GM23248 (cell line): ENCODE measurements around the gene CTXN1. TPM values are rescaled to one million over a fixed set of nuclear protein-coding genes. Genes with fewer than 3 reads are reported as not detected.
"Not testable (repeated sequence)": the region's sequence is repeated elsewhere in the genome, so short reads cannot be mapped to it uniquely, and the experiment has no call there.

Source experiments
- DNase-seq: peaks from one replicate; pipeline ENCODE4 v3.0.0-alpha.2; 2015
- H2AFZ ChIP-seq: fragments of 200-600 bp; sonication (generic); 2 replicates; pipeline ENCODE4 v1.6.1; 2016; ENCODE audit warnings: antibody characterized with exemption
- H3F3A ChIP-seq: fragments of 200-600 bp; sonication (generic); 2 replicates; pipeline ENCODE4 v1.6.1; 2016; ENCODE audit warnings: mild to moderate bottlenecking, antibody characterized with exemption, mixed run types; ENCODE audit not compliant: insufficient read depth
- H3K27ac ChIP-seq: fragments of 200-600 bp; sonication (generic); 2 replicates; pipeline ENCODE4 v1.5.1; 2016; ENCODE audit warnings: mild to moderate bottlenecking
- H3K27me3 ChIP-seq: fragments of 200-600 bp; sonication (generic); replicated peaks from 2 replicates; pipeline ENCODE4 v1.6.1; 2016; ENCODE audit warnings: mild to moderate bottlenecking; ENCODE audit not compliant: insufficient read depth
- H3K36me3 ChIP-seq: fragments of 200-600 bp; sonication (generic); 2 replicates; pipeline ENCODE4 v1.6.1; 2016; ENCODE audit warnings: low read depth, mild to moderate bottlenecking
- H3K4me1 ChIP-seq: fragments of 200-600 bp; sonication (generic); 2 replicates; pipeline ENCODE4 v1.6.1; 2016; ENCODE audit warnings: mild to moderate bottlenecking; ENCODE audit not compliant: insufficient read depth
- H3K4me2 ChIP-seq: fragments of 200-600 bp; sonication (generic); one replicate; pipeline ENCODE4 v1.6.1; 2016; ENCODE audit warnings: mild to moderate bottlenecking; ENCODE audit not compliant: unreplicated experiment
- H3K4me3 ChIP-seq: fragments of 200-600 bp; sonication (generic); 2 replicates; pipeline ENCODE4 v1.5.1; 2016; ENCODE audit warnings: mild to moderate bottlenecking
- H3K79me2 ChIP-seq: fragments of 200-600 bp; sonication (generic); 2 replicates; pipeline ENCODE4 v1.6.1; 2016; ENCODE audit warnings: mild to moderate bottlenecking; ENCODE audit not compliant: insufficient read depth
- H3K9ac ChIP-seq: fragments of 200-600 bp; sonication (generic); 2 replicates; pipeline ENCODE4 v1.6.1; 2016; ENCODE audit warnings: mild to moderate bottlenecking
- H3K9me2 ChIP-seq: fragments of 200-600 bp; sonication (generic); 2 replicates; pipeline ENCODE4 v1.6.1; 2016; ENCODE audit warnings: mixed run types, mild to moderate bottlenecking, moderate library complexity; ENCODE audit not compliant: insufficient read depth
- H3K9me3 ChIP-seq: fragments of 200-600 bp; sonication (generic); one replicate; pipeline ENCODE4 v1.6.1; 2017; ENCODE audit warnings: low read depth
- H4K20me1 ChIP-seq: fragments of 200-600 bp; sonication (generic); 2 replicates; pipeline ENCODE4 v1.6.0; 2016; ENCODE audit not compliant: insufficient read depth
- EZH2 ChIP-seq: fragments of 200-600 bp; sonication (generic); IDR thresholded peaks from 2 replicates; pipeline ENCODE4 v1.6.1; 2018; ENCODE audit warnings: antibody characterized with exemption, mild to moderate bottlenecking; ENCODE audit not compliant: insufficient read depth, poor library complexity, severe bottlenecking
- EZH2phosphoT487 ChIP-seq: fragments of 200-600 bp; sonication (generic); IDR thresholded peaks from 2 replicates; pipeline ENCODE4 v1.6.1; 2018; ENCODE audit warnings: antibody characterized with exemption, moderate library complexity, mild to moderate bottlenecking, low read depth; ENCODE audit not compliant: insufficient read depth
- WGBS, 2 experiments: methylation state at CpG; one replicate each; pipeline ENCODE4 v1.1.6; 2015 to 2017; ENCODE audit warnings: low lambda C conversion rate in 2 of 2, low coverage in 1 of 2; ENCODE audit errors: missing lambda C conversion rate in 2 of 2; 5-methylcytosine and 5-hydroxymethylcytosine counted together
- in situ Hi-C: fragments of 300-500 bp; cut with MboI; formaldehyde crosslinking; loops from 2 replicates; pipeline ENCODE4 v1.15.0; 2020
- polyA plus RNA-seq: library from polyadenylated mRNA; unstranded; fragments of >200 nt; fragmentation: Nextera tagmentation; extraction: Ambion mirVana; gene quantifications from 2 replicates; pipeline ENCODE4 v1.2.1, GENCODE V29; 2016
- total RNA-seq: library from RNA; depleted of rRNA; stranded (reverse); fragments of >200 nt; shearing (Covaris generic); gene quantifications from 2 replicates; pipeline ENCODE4 v1.2.3, GENCODE V29; 2014

CTXN1 gene
- total and polyA plus RNA-seq, 2 experiments from 2014 or later, result 3.4 to 3.5 TPM

- Histone ChIP-seq H3K36me3 (peaks cover 12% of the 10 kb centered on the region; the same call in 1 of the 2 replicates), H3F3A (no peaks in the 10 kb centered on the region), H3K9ac (no peak overlapping the region), H3K9me2 (no peaks in the 10 kb centered on the region), H3K27ac (no peak overlapping the region), H3K27me3 (no peaks in the 10 kb centered on the region), H2AFZ (no peak overlapping the region), H3K4me2 (no peak overlapping the region), H3K9me3 (no peaks in the 10 kb centered on the region), H3K79me2 (no peaks in the 10 kb centered on the region), H3K4me3 (no peak overlapping the region), H3K4me1 (no peaks in the 10 kb centered on the region), H4K20me1 (no peaks in the 10 kb centered on the region)
- WGBS, 2 experiments, result 97 to 98% methylated on average over 13 of the region's 13 CpGs
- TF ChIP-seq EZH2 (no peak), EZH2phosphoT487 (no peak)
- DNase-seq, result no peak
- in situ Hi-C loops, result loop anchor here (10.0 kb wide), 1 partner anchor 283 kb away; no protein-coding TSS in a partner anchor
These were observed 36.1 kb upstream of the CTXN1 start for GRCh38 chr19:7961920-7962626.

- not testable (repeated sequence) for H3K4me1 ChIP-seq, H3K4me2 ChIP-seq, H3K9ac ChIP-seq, DNase-seq, H3K4me3 ChIP-seq, H3K27me3 ChIP-seq, H2AFZ ChIP-seq, H3K27ac ChIP-seq, H3K9me2 ChIP-seq, H3K9me3 ChIP-seq, H4K20me1 ChIP-seq, H3F3A ChIP-seq, H3K79me2 ChIP-seq
- in situ Hi-C loops, result loop anchor here (10.0 kb wide), 1 partner anchor 284 kb away; no protein-coding TSS in a partner anchor
- 88 to 91% methylated on average over 4 of the region's 4 CpGs for WGBS, 2 experiments
- H3K36me3 ChIP-seq, result peaks cover 12% of the 10 kb centered on the region; the same call in 1 of the 2 replicates
These were observed 35.1 kb upstream of the CTXN1 start for GRCh38 chr19:7961082-7961481.

GRCh38 chr19:7959211-7959610 lies 33.3 kb upstream of the CTXN1 start:
- WGBS, 2 experiments, result 68 to 73% methylated on average over 6 of the region's 6 CpGs
- Histone ChIP-seq H3K9me2 (no peaks in the 10 kb centered on the region), H3K36me3 (peaks cover 9% of the 10 kb centered on the region; the same call in 1 of the 2 replicates), H3K27ac (no peak overlapping the region), H2AFZ (no peak overlapping the region), H4K20me1 (no peaks in the 10 kb centered on the region), H3K4me2 (no peak overlapping the region), H3K9me3 (no peaks in the 10 kb centered on the region), H3K4me1 (no peaks in the 10 kb centered on the region), H3K79me2 (no peaks in the 10 kb centered on the region), H3K4me3 (no peak overlapping the region), H3F3A (no peaks in the 10 kb centered on the region), H3K9ac (no peak overlapping the region), H3K27me3 (no peaks in the 10 kb centered on the region)
- TF ChIP-seq EZH2phosphoT487, result no peak
- in situ Hi-C loops, result no loop called here
- no peak for DNase-seq

GRCh38 chr19:7955696-7956095 lies 29.8 kb upstream of the CTXN1 start:
- Histone ChIP-seq H2AFZ (no peak overlapping the region), H3K4me2 (no peak overlapping the region), H3K4me3 (no peak overlapping the region), H3K27ac (no peak overlapping the region), H3K9me3 (no peaks in the 10 kb centered on the region), H3K79me2 (no peaks in the 10 kb centered on the region), H3K9me2 (no peaks in the 10 kb centered on the region), H3K4me1 (0 out of 2 replicates have a peak, but pooled peaks cover 3% of the 10 kb centered on the region), H4K20me1 (no peaks in the 10 kb centered on the region), H3F3A (no peaks in the 10 kb centered on the region), H3K9ac (no peak overlapping the region), H3K27me3 (no peaks in the 10 kb centered on the region), H3K36me3 (0 out of 2 replicates have a peak, but pooled peaks cover 2% of the 10 kb centered on the region)
- WGBS, 2 experiments, result 84 to 88% methylated on average over 11 of the region's 11 CpGs
- in situ Hi-C loops, result no loop called here
- DNase-seq, result no peak
- no peak for TF ChIP-seq EZH2phosphoT487
- TF ChIP-seq EZH2, result no peak
